HCT116 (cell line): ENCODE results near the gene GALNT6. TPM values are rescaled to one million over a fixed set of nuclear protein-coding genes. Genes with fewer than 3 reads are reported as not detected.

Experiments
- ATAC-seq: fragments of 200-7000 bp; cut with Tn5 transposase; 2 replicates; pipeline ENCODE4 v1.9.1; 2020; ENCODE audit warnings: mild to moderate bottlenecking, moderate library complexity
- BruUV-seq: library from RNA; stranded (reverse); fragments of 400-500 nt; replicated peaks from 2 replicates; lab custom pipeline; 2021; lab: Mats Ljungman, UMichigan
- CTCF ChIA-PET: fragments of 300-600 bp; sonication (Branson Sonifier 250); formaldehyde crosslinking; loops from one replicate; lab custom pipeline; 2021; ENCODE audit warnings: antibody characterized with exemption; lab: Charles Lee
- POLR2A ChIA-PET: fragments of 300-600, 350-600 bp; sonication (Branson Sonifier 250); formaldehyde crosslinking; loops from one replicate; lab custom pipeline; 2021; ENCODE audit warnings: antibody characterized with exemption; lab: Charles Lee
- RAD21 ChIA-PET, 2 experiments: fragments of 300-600 bp; sonication (Branson Sonifier 250); formaldehyde crosslinking; loops; one replicate each; lab custom pipeline; 2023; ENCODE audit warnings: low total read pairs in 2 of 2; ENCODE audit not compliant: uncharacterized antibody in 2 of 2, unreplicated experiment in 2 of 2, low non-redundant PET in 1 of 2; lab: Charles Lee
- DNase-seq: peaks from one replicate; pipeline ENCODE4 v3.0.0-alpha.2; 2010; ENCODE audit warnings: low read depth, low spot score
- H2AFZ ChIP-seq: fragments of 200-600 bp; shearing (Covaris generic), sonication (generic); 2 replicates; pipeline ENCODE4 v1.6.1; 2017; ENCODE audit warnings: low read depth, mixed run types, mixed read lengths, antibody characterized with exemption, low read length; ENCODE audit not compliant: poor library complexity, severe bottlenecking
- H3K27ac ChIP-seq: 2 replicates; pipeline ENCODE4 v1.5.1; 2012; ENCODE audit warnings: low read depth, low read length
- H3K27me3 ChIP-seq: fragments of 200-600 bp; sonication (generic); 2 replicates; pipeline ENCODE4 v1.6.1; 2016; ENCODE audit warnings: mixed run types, low read length, mixed read lengths; ENCODE audit not compliant: insufficient read depth
- H3K36me3 ChIP-seq, 2 experiments: fragments of 200-500 bp in 1 of 2; fragments of 200-600 bp in 1 of 2; sonication (Bioruptor generic) in 1 of 2; sonication (generic) in 1 of 2; 2 replicates each; pipeline versions ENCODE4 v1.5.1 to v1.6.1; 2014 to 2016; ENCODE audit warnings: low read length in 2 of 2, inconsistent platforms in 1 of 2, mixed read lengths in 1 of 2, mixed run types in 1 of 2; ENCODE audit not compliant: insufficient read depth in 2 of 2, control insufficient read depth in 1 of 2
- H3K4me1 ChIP-seq, 2 experiments: fragments of 200-600 bp in 1 of 2; sonication (generic) in 1 of 2; 2 replicates each; pipeline versions ENCODE4 v1.5.1 to v1.6.1; 2012 to 2017; ENCODE audit warnings: low read length in 2 of 2, inconsistent platforms in 1 of 2, mild to moderate bottlenecking in 1 of 2, mixed read lengths in 1 of 2, mixed run types in 1 of 2, moderate library complexity in 1 of 2; ENCODE audit not compliant: insufficient read depth in 2 of 2, control insufficient read depth in 1 of 2
- H3K4me2 ChIP-seq: fragments of 200-600 bp; sonication (generic); 2 replicates; pipeline ENCODE4 v1.6.1; 2017; ENCODE audit warnings: mixed run types, low read length, mixed read lengths
- H3K4me3 ChIP-seq, 2 experiments: fragments of 200-600 bp in 1 of 2; sonication (generic) in 1 of 2; replicated peaks in 1 of 2; 2 replicates each; pipeline ENCODE4 v1.5.1; 2011 to 2016; ENCODE audit warnings: low read length in 2 of 2, control low read depth in 1 of 2, low read depth in 1 of 2, mild to moderate bottlenecking in 1 of 2, mixed read lengths in 1 of 2, mixed run types in 1 of 2
- H3K79me2 ChIP-seq: fragments of 200-600 bp; sonication (generic); 2 replicates; pipeline ENCODE4 v1.6.1; 2017; ENCODE audit warnings: mild to moderate bottlenecking, mixed run types, low read length, moderate library complexity, mixed read lengths; ENCODE audit not compliant: insufficient read depth
- H3K9ac ChIP-seq: fragments of 200-600 bp; sonication (generic); 2 replicates; pipeline ENCODE4 v1.6.1; 2016; ENCODE audit warnings: low read length, mixed read lengths
- H3K9me2 ChIP-seq: fragments of 200-600 bp; sonication (generic), shearing (Covaris generic); 2 replicates; pipeline ENCODE4 v1.6.1; 2017; ENCODE audit warnings: mixed run types, mild to moderate bottlenecking, moderate library complexity; ENCODE audit not compliant: insufficient read depth
- H3K9me3 ChIP-seq, 2 experiments: fragments of 200-500 bp in 1 of 2; fragments of 200-600 bp in 1 of 2; sonication (Bioruptor generic) in 1 of 2; sonication (generic) in 1 of 2; 2 replicates each; pipeline ENCODE4 v1.6.1; 2014 to 2017; ENCODE audit warnings: low read length in 2 of 2, mixed read lengths in 2 of 2, inconsistent platforms in 1 of 2, low read depth in 1 of 2, mild to moderate bottlenecking in 1 of 2, mixed run types in 1 of 2, moderate library complexity in 1 of 2; ENCODE audit not compliant: control insufficient read depth in 1 of 2, insufficient read depth in 1 of 2
- H4K20me1 ChIP-seq: fragments of 200-600 bp; sonication (generic), shearing (Covaris generic); 2 replicates; pipeline ENCODE4 v1.6.1; 2017; ENCODE audit warnings: mixed run types, mild to moderate bottlenecking, moderate library complexity; ENCODE audit not compliant: insufficient read depth
- CEBPB ChIP-seq: IDR thresholded peaks from 2 replicates; pipeline ENCODE4 v1.6.1; 2012; ENCODE audit warnings: low read depth
- ELF1 ChIP-seq: IDR thresholded peaks from 2 replicates; pipeline ENCODE4 v1.6.1; 2012; ENCODE audit warnings: low read depth, borderline replicate concordance
- EZH2 ChIP-seq: fragments of 200-600 bp; sonication (generic); IDR thresholded peaks from 2 replicates; pipeline ENCODE4 v1.6.1; 2017; ENCODE audit warnings: antibody characterized with exemption, mixed run types
- JUND ChIP-seq: IDR thresholded peaks from 2 replicates; pipeline ENCODE4 v1.6.1; 2012
- POLR2A ChIP-seq: IDR thresholded peaks from 2 replicates; pipeline ENCODE4 v1.7.0; 2011; ENCODE audit warnings: borderline replicate concordance; ENCODE audit not compliant: insufficient read depth, insufficient read length; ENCODE audit errors: extremely low read depth
- POLR2AphosphoS5 ChIP-seq: IDR thresholded peaks from 2 replicates; pipeline ENCODE4 v1.6.1; 2011; ENCODE audit warnings: mild to moderate bottlenecking, low read depth, low read length, moderate library complexity
- SP1 ChIP-seq: IDR thresholded peaks from 2 replicates; pipeline ENCODE4 v1.6.1; 2012; ENCODE audit warnings: low read depth
- YY1 ChIP-seq: IDR thresholded peaks from 2 replicates; pipeline ENCODE4 v1.6.1; 2011; ENCODE audit warnings: low read length, low read depth, moderate library complexity, mild to moderate bottlenecking; ENCODE audit not compliant: insufficient replicate concordance; ENCODE audit errors: extremely low read depth
- ZNF274 ChIP-seq: fragments of 200-500 bp; sonication (Bioruptor generic); IDR thresholded peaks from 2 replicates; pipeline ENCODE4 v1.6.1; 2014; ENCODE audit warnings: mild to moderate bottlenecking, low read depth, low read length, inconsistent platforms
- intact Hi-C: fragments of 100-400 bp; cut with micrococcal nuclease; formaldehyde crosslinking; loops from 2 replicates; pipeline ENCODE4 v1.10.0; 2022
- total RNA-seq: library from RNA; stranded (reverse); gene quantifications from one replicate; pipeline ENCODE4 v1.2.1, GENCODE V29; 2021; ENCODE audit not compliant: unreplicated experiment
- TF ChIP-seq, protein P1 (sequence below): IDR thresholded peaks from 2 replicates; pipeline ENCODE4 v1.6.1; 2012
- TF ChIP-seq, protein P2 (sequence below): IDR thresholded peaks from 2 replicates; pipeline ENCODE4 v1.6.1; 2012; ENCODE audit warnings: low read depth

Gene GALNT6
- total RNA-seq, 1 experiment from 2014 or later, result 16.4 TPM

DNA sequence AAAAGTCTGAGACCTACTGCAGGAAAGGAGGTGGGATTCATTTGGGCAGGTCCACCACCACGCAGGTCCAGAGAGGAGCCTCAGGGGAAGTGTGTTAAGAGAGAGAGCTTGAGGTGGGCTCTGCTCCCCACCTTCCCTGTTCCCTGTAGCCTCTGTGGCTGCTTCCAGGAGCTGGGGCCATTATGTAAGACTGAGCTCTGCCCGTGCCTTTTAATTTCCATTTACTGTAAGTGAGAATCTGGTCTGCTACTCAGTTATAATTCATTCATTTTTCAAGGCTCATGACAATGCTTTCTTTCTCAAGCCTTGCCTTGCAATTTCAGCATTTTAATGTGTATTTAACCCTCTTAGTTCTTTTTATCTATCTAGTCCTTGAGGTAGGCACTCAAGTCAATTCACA lies 41.7 kb upstream of the GALNT6 start:
- Histone ChIP-seq H3K9me2 (no peaks in the 10 kb centered on the region), H3K36me3 (no peaks in the 10 kb centered on the region), H3K27me3 (no peaks in the 10 kb centered on the region), H3K27ac (no peak overlapping the region), H3K4me3 (no peak overlapping the region), H3K79me2 (no peaks in the 10 kb centered on the region), H4K20me1 (no peaks in the 10 kb centered on the region), H3K9me3 (no peaks in the 10 kb centered on the region), H3K9ac (no peak overlapping the region), H2AFZ (no peak overlapping the region), H3K4me2 (no peak overlapping the region), H3K4me1 (no peaks in the 10 kb centered on the region)
- DNase-seq (no peak), ATAC-seq (no peak)
- POLR2A ChIA-PET, result no interaction called here
- RAD21 ChIA-PET, result no interaction called here
- no peak for TF ChIP-seq POLR2A
- no peak for TF ChIP-seq JUND
- no peak for TF ChIP-seq YY1
- TF ChIP-seq, protein P1, sequence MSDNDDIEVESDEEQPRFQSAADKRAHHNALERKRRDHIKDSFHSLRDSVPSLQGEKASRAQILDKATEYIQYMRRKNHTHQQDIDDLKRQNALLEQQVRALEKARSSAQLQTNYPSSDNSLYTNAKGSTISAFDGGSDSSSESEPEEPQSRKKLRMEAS, result no peak
- TF ChIP-seq CEBPB, result no peak
- TF ChIP-seq, protein P2, sequence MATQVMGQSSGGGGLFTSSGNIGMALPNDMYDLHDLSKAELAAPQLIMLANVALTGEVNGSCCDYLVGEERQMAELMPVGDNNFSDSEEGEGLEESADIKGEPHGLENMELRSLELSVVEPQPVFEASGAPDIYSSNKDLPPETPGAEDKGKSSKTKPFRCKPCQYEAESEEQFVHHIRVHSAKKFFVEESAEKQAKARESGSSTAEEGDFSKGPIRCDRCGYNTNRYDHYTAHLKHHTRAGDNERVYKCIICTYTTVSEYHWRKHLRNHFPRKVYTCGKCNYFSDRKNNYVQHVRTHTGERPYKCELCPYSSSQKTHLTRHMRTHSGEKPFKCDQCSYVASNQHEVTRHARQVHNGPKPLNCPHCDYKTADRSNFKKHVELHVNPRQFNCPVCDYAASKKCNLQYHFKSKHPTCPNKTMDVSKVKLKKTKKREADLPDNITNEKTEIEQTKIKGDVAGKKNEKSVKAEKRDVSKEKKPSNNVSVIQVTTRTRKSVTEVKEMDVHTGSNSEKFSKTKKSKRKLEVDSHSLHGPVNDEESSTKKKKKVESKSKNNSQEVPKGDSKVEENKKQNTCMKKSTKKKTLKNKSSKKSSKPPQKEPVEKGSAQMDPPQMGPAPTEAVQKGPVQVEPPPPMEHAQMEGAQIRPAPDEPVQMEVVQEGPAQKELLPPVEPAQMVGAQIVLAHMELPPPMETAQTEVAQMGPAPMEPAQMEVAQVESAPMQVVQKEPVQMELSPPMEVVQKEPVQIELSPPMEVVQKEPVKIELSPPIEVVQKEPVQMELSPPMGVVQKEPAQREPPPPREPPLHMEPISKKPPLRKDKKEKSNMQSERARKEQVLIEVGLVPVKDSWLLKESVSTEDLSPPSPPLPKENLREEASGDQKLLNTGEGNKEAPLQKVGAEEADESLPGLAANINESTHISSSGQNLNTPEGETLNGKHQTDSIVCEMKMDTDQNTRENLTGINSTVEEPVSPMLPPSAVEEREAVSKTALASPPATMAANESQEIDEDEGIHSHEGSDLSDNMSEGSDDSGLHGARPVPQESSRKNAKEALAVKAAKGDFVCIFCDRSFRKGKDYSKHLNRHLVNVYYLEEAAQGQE, result no peak
- no peak for TF ChIP-seq EZH2
- TF ChIP-seq ZNF274, result no peak
- no peak for TF ChIP-seq ELF1
- no peak for TF ChIP-seq SP1
- TF ChIP-seq POLR2AphosphoS5, result no peak
- intact Hi-C loops, result no loop called here
- CTCF ChIA-PET, result no interaction called here
- no TSS peak for BruUV-seq
